Prostate gland (tissue), 2 donors: ENCODE results near the gene GRID1.

Experiments used
- CTCF ChIP-seq, 4 experiments: fragments of 200-600 bp in 2 of 4; fragments of 450-650 bp in 2 of 4; sonication (generic) in 2 of 4; IDR thresholded peaks; 1 replicate in 3 of 4; 2 replicates in 1 of 4; pipeline ENCODE4 v1.5.1; 2016 to 2019; ENCODE audit warnings: antibody characterized with exemption in 4 of 4, mild to moderate bottlenecking in 2 of 4, moderate library complexity in 2 of 4
- POLR2A ChIP-seq: fragments of 450-650 bp; IDR thresholded peaks from one replicate; pipeline ENCODE4 v1.6.1; 2016; ENCODE audit warnings: antibody characterized with exemption, mild to moderate bottlenecking

- TF ChIP-seq CTCF (IDR thresholded peaks at IDR 0.05) (no peak), POLR2A (no peak)
Observed at GRCh38 chr10:85604136-85604725, 762.4 kb downstream of the GRID1 start.
